HepG2 (cell line): ENCODE data around the gene HDDC3.

Experiments
- AGO1 ChIP-seq: fragments of 200-400 bp; formaldehyde crosslinking; IDR thresholded peaks from 2 replicates; pipeline ENCODE4 v1.6.1; 2017; ENCODE audit warnings: mild to moderate bottlenecking, low read depth, low read length, moderate library complexity; ENCODE audit not compliant: poor library complexity, severe bottlenecking
- BRD4 ChIP-seq: sonication (generic); formaldehyde crosslinking; IDR thresholded peaks from 2 replicates; pipeline ENCODE4 v1.4.0; 2020; ENCODE audit warnings: missing genetic modification reagents
- FOXK1 ChIP-seq: sonication (generic); formaldehyde crosslinking; IDR thresholded peaks from 2 replicates; pipeline ENCODE4 v1.4.0; 2020; ENCODE audit warnings: low read depth, missing genetic modification reagents, borderline replicate concordance
- NCOA1 ChIP-seq: sonication (generic); formaldehyde crosslinking; IDR thresholded peaks from 2 replicates; pipeline ENCODE4 v1.9.0; 2021; ENCODE audit warnings: missing genetic modification reagents
- PCBP1 ChIP-seq: fragments of 200-400 bp; formaldehyde crosslinking; IDR thresholded peaks from 2 replicates; pipeline ENCODE4 v1.6.1; 2017; ENCODE audit warnings: mild to moderate bottlenecking, low read depth, low read length, borderline replicate concordance
- POGZ ChIP-seq: sonication (generic); formaldehyde crosslinking; IDR thresholded peaks from 2 replicates; pipeline ENCODE4 v1.4.0; 2020; ENCODE audit warnings: mild to moderate bottlenecking, missing genetic modification reagents
- POLR2AphosphoS5 ChIP-seq: IDR thresholded peaks from 2 replicates; pipeline ENCODE4 v1.6.1; 2012; ENCODE audit warnings: low read depth, low read length
- RFX5 ChIP-seq: IDR thresholded peaks from 2 replicates; pipeline ENCODE4 v1.6.1; 2011; ENCODE audit warnings: low read depth, low read length, improper control_type of control experiment
- SMAD3 ChIP-seq: sonication (generic); formaldehyde crosslinking; IDR thresholded peaks from 2 replicates; pipeline ENCODE4 v1.4.0; 2020; ENCODE audit warnings: missing genetic modification reagents
- XBP1 ChIP-seq: sonication (generic); formaldehyde crosslinking; IDR thresholded peaks from 2 replicates; pipeline ENCODE4 v1.5.0; 2020; ENCODE audit warnings: missing genetic modification reagents
- TF ChIP-seq, protein P1 (sequence below): IDR thresholded peaks from 2 replicates; pipeline ENCODE4 v1.6.1; 2012; ENCODE audit warnings: inconsistent platforms

DNA sequence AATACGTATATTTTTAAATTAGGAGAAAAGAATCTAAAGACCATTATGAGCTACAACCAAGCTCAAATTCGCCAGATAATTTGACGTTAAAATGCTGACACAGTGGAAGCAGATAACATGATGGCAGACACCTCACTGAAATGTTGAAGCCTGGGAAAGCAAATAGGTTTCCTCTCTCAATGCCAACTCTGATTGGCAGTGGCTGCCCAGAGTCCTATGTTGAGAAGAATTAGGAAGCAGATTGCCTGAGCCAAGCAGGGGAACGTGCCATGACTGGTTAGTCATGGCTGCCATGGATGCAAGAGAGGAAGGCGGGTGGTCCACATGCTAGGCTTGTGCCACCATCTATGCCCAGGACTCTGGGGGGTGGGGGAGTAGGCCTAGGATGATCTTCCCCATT, 5.9 kb upstream of the HDDC3 start:
- TF ChIP-seq POGZ (CRISPR knock-in tag), result no peak
- no peak for TF ChIP-seq BRD4 (CRISPR knock-in tag)
- no peak for TF ChIP-seq AGO1
- no peak for TF ChIP-seq FOXK1 (CRISPR knock-in tag)
- TF ChIP-seq, protein P1, sequence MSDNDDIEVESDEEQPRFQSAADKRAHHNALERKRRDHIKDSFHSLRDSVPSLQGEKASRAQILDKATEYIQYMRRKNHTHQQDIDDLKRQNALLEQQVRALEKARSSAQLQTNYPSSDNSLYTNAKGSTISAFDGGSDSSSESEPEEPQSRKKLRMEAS, result no peak
- TF ChIP-seq PCBP1, result no peak
- TF ChIP-seq XBP1 (CRISPR knock-in tag), result no peak
- TF ChIP-seq POLR2AphosphoS5, result no peak
- no peak for TF ChIP-seq SMAD3 (CRISPR knock-in tag)
- no peak for TF ChIP-seq NCOA1
- TF ChIP-seq RFX5, result no peak
